ENCODE data around the gene FAM111A.
"Not testable (repeated sequence)": the region's sequence is repeated elsewhere in the genome, so short reads cannot be mapped to it uniquely, and the experiment has no call there.

Gene FAM111A, protein sequence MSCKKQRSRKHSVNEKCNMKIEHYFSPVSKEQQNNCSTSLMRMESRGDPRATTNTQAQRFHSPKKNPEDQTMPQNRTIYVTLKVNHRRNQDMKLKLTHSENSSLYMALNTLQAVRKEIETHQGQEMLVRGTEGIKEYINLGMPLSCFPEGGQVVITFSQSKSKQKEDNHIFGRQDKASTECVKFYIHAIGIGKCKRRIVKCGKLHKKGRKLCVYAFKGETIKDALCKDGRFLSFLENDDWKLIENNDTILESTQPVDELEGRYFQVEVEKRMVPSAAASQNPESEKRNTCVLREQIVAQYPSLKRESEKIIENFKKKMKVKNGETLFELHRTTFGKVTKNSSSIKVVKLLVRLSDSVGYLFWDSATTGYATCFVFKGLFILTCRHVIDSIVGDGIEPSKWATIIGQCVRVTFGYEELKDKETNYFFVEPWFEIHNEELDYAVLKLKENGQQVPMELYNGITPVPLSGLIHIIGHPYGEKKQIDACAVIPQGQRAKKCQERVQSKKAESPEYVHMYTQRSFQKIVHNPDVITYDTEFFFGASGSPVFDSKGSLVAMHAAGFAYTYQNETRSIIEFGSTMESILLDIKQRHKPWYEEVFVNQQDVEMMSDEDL

DNA sequence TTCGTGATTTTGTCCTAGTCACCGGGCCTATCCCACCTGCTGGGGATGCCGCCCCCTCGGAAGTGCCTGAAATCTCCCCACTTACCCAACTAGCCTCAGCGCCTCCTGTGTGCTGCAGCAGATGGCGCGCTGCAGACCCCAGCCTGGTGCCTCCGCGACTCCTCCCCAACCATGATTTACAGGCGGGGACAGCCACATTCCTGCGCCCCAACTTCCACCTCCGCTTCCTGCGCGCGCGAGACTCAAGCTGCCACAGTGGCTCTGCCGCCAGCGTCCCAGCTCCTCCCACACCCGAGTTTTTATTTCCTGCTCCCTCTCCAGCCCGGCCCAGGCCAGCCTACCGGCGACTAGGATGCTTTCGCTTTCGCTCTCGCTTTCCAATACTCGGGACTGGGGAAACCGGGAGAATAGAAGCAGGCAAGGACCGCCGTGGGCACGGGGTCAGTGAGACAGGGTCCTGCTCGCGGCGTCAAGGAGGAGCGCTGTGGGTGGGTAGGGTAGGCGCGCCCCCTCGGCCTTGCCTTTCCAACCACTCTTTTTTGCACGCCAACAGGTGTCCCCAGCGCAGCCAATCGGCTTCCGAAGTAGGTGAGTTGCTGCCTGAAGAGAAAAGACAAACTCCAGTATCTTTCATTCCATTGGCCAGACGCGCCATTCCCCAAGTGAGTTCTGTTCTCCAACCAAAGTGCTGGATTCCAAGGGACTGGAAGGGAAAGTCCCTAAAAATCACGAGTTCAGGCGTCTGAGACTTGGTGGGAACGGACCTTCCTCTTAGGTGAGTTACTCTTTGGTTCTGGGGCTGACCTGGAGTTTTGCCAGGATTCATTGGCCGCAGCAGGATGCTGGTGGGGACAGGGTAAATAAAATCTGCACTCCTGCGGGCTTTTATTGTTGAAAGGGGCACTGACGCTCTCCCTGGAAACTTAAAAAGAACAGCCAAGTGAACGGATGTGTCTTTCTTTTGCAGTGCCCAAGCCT is at the start of gene FAM111A:
Gene FAM111A (plus strand): TSS at position 327 of the 978 bp plus-strand sequence. CDS start 6,017 bp downstream, outside the sequence.
- DNase-seq: peak; percentile 90

DNA sequence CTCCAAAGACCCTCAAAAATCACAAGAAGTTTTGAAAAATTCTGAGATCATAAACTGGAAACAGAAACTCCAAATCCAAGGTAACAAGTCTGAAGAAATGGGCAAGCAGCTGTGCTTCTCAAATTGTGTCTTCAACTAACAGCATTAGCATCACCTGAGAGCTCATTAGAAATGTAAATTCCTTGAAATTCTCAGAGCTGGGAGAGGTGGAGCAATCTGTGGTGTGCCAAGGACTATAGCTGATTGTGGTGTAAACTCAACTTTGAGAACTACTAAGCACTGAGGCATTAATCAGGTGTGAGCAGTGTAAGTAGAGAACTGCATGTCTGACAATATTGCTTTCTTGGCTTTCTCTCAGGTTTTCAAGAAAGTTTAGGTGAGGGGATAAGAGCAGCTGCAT is 49.1 kb upstream of the FAM111A start:
- not testable (repeated sequence) for DNase-seq

DNA sequence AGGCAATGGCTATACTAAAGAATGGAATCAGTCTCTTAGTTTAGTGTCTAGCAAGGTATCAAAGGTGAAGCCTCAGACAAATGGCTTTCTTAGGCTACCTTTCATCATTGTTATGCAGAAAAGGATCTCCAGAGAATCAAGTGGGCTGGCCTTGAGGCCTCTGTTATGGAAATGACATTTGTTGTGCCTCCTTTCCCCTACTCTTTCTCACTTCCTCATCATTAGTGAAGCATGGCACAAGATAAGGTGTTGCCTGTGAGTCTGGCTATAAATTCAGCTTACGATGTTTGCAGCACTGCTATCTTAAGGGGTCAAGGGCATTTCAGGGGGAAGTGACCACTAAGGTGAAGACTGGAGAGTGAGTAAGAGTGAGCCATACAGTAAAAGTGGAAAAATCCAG is 47.4 kb upstream of the FAM111A start:
- DNase-seq: not testable (repeated sequence)

DNA sequence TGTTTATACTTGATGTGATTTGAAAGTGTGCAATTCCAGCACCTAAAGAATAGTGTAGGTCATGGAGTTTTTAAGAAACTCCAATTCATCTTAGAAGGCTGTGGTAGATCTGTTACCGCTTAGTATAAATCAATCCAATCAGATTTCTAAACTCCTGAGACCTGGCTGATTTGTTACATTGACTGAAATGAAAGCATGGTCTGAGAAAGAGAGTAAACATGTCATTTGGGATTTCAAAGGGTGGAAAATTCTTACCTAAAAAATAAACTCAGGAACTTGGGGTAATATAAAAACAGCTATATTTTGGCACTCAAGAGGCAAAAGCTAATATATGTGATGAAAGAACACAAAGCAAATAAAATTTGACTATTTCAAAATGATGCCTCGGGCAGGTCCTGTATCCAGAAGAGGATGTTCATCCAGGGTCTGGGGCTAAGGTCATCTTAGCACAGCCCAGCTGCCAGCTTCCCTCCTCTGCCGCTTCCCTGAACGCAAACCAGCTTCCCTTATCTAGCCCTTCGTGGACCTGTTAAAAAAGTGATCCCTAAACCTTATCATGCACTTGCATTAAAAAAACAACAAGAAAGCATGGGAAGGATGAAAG is 46.6 kb upstream of the FAM111A start:
- not testable (repeated sequence) for DNase-seq

DNA sequence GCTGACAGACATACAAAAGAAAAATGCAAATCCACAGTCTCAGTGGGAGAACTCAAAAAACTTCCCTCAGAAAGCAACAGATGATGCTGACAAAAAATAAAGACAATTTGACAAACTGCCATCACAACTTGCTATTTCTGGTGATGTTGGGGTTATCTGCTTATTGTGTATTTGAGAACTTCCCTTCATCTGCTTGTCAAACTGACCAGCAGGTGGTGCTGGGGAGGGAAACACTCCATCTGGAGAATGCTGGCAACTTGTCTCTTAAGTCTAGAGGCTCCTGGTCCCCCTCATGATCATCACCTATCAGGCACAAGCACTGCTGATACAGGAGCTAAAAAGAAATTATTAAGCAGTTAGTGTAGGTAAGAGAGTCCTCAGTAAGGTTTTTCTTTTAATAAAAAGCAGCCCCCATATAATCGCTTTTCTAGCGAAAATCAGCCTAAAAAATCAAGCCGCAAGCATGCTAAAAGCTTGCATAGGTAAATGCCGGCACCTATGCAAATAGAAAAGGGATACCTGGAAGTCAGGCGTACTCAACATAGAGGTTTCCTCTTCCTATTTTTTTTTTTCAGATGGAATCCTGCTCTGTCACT is 45.4 kb upstream of the FAM111A start:
- peak; percentile 74 for DNase-seq

DNA sequence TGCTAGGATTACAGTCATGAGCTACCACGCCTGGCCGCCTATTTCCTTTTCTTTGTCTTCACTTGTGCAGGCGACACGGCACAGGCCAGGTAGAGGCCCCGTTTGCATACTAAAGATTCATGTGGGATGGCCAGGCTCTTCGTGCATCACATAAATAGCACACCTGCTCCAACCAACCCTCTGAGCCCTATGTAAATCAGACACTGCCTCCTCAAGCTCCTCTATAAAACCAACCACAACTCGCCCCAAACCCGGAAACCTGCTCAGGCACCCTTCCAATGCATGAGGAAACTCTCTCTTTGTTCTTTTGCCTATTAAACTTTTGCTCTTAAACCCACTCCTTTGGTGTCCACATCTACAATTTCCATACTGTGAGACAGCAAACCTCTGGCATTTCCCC is 44.7 kb upstream of the FAM111A start:
- not testable (repeated sequence) for DNase-seq

DNA sequence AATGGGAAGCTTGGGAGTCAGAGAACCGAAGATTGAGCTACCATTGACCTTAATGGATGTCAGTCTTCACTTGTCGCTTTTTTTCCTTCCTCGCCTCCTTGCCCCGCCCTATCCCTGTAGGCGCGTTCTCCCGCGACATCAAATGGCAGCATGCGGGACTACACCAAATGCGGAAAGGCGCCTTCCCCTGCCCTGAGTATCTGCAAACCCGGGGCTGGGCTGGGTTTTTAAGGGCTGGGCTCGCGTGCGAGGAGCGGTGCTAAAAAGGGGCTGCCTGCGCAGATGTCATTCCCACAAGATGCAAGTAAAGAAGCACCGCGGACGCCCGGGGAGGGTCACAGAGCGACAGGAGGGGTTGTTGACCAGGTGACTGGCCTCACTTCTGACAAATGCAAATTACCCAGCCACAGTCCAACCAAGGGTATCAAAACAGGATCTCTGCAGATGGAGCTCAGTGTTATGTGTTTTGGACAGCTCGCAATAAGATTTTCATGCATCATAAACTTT is 40.3 kb upstream of the FAM111A start:
- peak; percentile 82 for DNase-seq

DNA sequence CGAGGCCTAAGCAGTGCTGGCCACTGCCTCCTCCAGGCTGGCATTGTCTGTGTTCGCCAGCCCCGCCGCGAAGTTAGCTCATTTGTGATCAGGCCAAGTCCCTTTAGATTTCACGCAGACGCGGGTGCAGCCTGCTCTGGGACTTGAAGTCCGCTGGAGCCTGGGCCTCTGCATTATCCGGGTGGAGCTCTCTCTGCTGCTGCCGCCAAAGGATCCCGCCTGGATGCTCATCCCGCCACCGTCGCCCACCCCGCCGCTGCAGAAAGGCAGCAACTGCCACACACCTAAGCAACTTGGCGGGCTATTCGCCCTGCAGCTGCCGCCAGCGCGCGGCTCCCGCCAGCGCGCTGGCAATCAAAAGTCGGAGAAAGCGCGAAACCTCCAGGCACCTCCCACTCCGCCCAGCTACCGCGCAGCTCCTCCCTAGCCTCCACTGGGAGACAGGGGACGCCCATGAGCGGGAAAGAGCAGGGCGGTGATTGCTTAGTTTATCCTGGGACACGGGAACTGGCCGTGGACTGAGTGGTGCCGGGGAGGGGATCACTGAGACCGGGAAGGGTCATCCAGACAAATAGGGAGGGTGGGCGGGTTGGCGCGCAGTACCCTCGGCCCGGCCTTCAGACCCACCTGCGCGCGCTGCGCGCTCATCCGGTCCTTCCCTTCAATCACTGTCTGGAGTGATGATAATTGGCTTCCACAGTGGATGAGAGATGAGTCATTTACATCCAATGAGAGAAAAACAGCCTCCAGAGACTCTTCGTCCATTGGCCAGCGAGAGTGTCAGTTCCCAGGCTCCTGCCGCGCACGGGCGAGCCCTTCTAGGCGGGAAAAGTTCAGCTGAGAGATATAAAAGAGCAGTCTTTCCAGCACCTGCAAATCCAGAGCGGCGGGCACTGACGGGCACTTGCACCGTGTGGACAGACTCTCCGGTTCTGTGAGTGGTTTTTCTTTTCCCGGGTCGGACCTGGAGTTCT is 36.0 kb upstream of the FAM111A start, which contains the start of gene FAM111B:
Gene FAM111B (plus strand): TSS at position 875 of the 974 bp plus-strand sequence. CDS start 2,389 bp downstream, outside the sequence.
- peak; percentile 84 for DNase-seq

DNA sequence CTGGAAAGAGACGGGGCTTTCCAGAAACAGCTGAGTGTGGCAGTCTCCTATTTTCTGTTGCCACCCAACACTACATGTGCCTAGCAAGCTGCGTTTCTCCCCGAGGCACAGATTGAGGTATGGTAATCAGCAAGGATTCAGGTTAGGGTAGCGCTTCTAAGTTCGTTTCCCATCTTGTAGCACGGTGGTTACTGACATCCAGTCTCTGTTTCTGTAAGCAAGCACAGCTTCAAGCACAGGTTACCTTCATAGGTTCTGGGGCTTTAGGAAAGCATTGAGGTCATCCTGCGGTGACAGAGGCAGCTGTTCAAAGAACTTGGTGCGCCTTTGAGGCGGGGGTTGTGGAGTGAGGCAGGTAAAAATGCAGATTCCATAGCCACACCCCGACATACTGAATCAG is 34.9 kb upstream of the FAM111A start:
- peak; percentile 34 for DNase-seq

DNA sequence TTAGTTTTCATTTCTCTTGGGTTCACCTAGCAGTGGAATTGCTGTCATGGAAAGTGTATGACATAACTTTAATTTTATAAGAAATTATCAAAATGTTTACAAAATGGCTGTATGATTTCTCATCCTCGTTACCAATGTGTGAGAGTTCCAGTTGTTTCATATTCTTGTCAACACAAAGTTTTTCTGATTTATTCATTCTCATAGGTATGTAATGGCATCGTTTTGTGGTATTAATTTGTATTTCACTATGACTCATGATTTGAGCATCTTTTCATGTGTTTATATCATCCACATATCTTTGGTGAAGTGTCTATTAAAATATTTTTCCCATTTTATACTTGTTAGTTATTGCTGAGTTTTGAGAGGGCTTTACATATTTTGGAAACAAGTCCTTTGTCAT is 30.2 kb upstream of the FAM111A start:
- no peak for DNase-seq

DNA sequence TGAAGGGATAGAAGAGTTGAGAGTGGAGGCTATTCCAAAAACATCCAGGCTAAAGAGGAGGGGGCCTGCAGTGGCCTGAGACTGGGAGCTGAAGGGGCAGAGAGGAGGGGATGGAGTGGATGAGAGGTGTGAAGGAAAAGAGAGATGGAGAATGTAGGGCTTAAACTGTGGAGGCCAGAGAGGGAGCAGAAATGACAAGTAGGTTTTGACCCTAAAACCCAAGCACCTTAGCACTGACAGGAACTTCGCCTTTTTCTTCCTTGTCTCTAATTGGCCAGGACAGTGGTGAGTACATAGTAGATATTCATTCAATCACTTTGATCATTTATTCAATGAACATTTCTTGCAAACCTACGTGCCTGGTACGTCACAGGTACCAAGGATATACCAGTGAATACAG is 28.3 kb upstream of the FAM111A start:
- DNase-seq: no peak

DNA sequence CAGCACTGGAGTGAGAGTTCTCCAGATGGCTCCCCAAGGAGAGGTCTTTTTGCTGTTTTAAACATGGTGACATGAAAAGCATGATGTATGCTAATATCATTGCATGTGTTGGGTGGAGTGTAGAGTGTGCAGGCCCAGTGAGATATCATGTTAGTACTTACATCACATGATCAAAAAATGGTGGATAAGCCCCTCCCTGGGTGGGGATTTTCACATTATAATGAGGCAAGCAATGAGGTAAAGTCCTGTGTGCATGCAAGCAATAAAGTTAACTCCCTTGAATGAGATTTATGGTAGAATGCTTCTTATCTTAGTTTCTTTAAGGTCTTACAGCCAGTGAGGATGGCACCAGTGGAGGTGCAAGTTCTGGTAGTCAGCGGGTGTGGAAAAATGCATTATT is 27.1 kb upstream of the FAM111A start:
- no peak for DNase-seq

DNA sequence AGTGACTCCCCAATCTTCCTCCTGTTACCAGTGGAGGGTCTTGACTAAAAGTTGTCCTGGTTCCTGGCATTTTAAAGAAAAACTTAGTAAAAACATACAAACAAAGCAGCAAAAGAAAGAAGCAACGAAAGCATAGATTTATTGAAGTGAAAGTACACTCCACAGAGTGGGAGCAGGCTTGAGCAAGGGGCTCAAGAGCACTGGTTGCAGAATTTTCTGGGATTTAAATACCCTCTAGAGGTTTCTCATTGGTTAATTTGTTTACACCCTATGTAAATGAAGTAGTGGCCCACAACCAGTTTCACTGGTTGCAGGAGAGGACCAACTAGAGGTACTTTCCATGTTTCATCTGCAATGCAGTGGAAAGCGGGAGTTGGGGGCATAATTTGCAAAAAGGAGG is 24.9 kb upstream of the FAM111A start:
- DNase-seq: no peak

DNA sequence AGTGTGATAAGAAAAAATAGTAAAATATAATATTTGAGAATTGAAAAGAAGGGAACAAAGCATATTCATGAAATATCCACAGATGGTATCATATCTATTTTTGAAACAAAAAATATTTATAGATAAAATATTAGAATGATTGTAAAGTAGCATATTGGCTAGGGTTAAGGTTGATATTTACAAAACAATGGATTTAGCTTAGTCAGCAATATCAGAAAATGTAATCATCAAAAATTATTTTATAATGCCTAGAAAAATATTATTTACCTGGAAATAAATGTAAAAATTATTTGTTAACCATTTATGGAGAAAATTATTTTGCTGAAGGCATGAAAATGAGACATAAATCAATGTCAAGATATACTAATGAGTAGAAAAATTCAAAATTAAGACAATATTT is 22.8 kb upstream of the FAM111A start:
- DNase-seq: no peak

DNA sequence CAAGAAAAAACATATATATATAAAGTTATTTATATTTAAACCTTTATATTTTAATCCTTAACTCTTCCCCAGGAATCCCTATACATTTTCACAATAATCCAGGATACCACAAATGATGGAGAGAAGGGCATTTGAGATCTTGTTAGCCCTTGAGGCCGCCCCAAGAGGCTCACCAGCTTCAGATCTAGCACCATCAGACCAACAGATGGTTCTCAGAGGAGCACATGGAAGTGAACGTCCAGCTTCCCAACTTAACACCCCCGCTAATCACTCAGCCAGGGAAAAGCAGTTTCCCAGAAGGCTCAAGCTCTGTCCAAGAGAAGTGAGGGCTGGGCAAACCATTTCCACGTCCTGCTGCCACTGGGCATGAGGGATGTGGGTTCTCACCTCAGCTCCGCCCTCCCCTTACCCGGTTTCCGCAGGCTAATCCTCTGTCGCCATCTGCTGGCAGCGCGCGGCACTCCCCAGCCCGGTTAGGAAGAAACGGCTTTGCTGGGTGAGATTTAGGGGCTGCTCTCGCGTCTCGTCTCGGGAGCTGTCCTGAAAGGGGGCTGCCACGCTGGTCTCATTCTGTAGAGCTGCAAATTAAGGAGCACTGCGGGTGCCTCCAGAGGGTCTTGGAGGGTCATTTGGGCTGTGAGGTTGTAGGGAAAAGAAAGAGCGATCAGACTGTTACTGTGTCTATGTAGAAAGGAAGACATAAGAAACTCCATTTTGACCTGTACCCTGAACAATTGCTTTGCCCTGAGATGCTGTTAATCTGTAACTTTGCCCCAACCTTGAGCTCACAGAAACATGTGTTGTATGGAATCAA is 6.8 kb upstream of the FAM111A start:
- peak; percentile 90 for DNase-seq

DNA sequence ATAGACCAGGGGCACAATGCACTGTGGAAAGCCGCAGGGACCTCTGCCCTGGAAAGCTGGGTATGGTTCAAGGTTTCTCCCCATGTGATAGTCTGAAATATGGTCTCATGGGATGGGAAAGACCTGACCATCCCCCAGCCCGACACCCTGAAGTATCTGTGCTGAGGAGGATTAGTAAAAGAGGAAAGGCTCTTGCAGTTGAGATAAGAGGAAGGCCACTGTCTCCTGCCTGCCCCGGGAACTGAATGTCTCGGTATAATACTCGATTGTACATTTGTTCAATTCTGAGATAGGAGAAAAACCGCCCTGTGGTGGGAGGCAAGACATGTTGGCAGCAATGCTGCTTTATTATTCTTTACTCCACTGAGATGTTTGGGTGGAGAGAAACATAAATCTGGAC is 6.1 kb upstream of the FAM111A start:
- not testable (repeated sequence) for DNase-seq

DNA sequence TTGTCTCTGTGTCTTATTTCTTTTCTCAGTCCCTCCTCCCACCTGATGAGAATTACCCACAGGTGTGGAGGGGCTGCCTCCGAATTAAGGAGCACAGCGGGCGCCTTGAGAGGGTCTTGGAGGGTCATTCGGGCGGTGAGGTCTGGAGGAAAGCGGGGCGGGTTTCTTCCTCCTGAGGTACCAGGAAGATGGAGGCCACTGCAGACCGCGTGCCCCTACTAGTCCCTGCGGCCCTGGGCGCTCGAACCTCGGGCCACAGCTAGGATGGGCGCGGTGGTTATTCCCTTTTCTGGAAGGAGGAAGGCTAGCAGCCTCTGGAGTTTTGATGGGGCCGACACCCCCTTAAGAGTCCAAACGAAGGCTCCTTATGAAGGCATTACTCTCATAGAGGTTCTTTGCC is 5.5 kb upstream of the FAM111A start:
- no peak for DNase-seq

DNA sequence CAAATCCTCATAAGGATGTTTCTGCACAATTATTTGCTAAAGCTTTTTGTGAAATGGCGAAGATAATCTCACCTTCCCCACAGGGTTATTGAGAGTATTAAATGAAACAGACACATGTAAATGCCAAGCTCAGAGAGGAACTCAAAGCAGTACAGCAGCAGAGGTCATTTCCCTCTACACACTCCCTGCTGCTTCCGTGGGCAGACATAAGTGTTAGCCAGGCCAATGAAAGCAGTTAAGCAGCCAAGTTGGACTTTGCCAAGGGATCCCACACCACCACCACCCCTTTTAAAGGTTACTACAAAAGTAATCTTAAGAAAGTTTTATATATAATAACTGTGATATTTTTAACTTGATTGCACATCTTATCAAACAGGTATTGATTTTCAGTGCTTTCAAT is 4.0 kb upstream of the FAM111A start:
- DNase-seq: no peak

DNA sequence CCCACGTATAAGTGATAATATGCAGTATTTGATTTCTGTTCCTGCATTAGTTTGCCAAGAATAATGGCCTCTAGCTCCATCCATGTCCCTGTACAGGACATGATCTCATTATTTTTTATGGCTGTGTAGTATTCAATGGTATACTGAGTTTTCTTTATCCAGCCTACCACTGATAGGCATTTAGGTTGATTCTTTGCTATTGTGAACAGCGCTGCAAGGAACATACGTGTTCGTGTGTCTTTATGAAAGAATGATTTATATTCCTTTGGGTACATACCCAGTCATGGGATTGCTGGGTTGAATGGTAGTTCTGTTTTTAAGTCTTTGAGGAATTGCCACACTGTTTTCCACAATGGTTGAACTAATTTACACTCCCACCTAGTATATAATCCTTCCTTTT is 1.5 kb upstream of the FAM111A start:
- DNase-seq: no peak
